ENCODE measurements around the gene STARD7. TPM values are rescaled to one million over a fixed set of nuclear protein-coding genes. Genes with fewer than 3 reads are reported as not detected.
A peak's percentile ranks its signal among the peaks of the same experiment; 100 is the strongest.

STARD7 gene
- total RNA-seq, 1 donor = 170 TPM

GRCh38 chr2:96245609-96246390 lies 37.2 kb upstream of the STARD7 start:
- peak; percentile 84 for DNase-seq (ENCODE audit: low read depth)
- no peak for TF ChIP-seq CTCF (IDR thresholded peaks at IDR 0.05; ENCODE audit: insufficient read depth, low read length)
- no peak overlapping the region for H3K4me3 ChIP-seq (ENCODE audit: low read depth, low read length)

DNA sequence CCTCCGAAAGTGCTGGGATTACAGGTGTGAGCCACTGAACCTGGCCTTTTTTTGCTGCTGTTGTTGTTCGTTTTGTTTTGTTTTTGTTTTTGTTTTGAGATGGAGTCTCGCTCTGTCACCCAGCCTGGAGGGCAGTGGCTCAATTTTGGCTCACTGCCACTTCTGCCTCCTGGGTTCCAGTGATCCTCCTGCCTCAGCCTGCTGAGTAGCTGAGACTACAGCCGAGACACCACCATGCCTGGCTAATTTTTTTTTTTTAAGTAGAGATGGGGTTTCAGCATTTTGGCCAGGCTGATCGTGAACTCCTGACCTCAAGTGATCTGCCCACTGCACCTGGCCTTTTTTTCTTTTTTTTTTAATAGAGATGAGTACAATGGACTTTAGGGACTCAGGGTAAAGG lies 35.2 kb upstream of the STARD7 start:
- no peak for DNase-seq (ENCODE audit: low read depth)
- no peak for TF ChIP-seq CTCF (IDR thresholded peaks at IDR 0.05; ENCODE audit: insufficient read depth, low read length)
- H3K4me3 ChIP-seq (ENCODE audit: low read depth, low read length) = no peak overlapping the region

DNA sequence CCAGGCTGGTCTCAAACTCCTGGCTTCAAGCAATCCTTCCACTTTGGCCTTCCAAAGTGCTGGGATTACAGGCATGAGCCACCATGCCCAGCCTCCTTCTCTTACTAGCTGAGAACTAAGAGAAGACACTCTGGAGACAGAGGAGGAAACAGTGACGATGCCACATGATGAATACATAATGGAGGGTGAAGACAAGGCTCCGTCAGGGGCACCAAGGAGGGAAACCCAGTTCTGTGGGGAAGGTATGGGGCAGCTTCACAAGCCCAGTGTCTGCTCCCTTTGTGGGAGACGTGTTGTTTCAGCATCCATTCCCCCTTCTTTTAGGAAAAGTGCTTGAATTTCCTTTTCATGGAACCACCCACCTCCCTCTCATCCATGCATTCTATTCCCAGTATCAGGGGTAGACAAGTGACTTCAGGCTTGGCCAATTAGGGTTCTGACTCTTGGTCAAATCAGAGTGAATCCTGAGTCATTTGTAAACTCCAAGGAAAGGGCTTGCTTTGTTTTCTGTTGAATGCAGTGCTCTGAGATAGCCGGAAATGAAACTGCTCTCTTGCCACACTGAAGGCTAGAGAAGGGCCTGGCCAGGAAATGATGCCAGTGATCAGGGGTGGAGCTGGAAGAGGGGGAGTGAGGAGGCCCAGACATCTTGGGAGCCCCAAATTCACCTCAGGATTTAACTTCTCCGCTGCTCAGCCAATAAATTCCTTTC lies 33.4 kb upstream of the STARD7 start:
- peak; percentile 84 for DNase-seq (ENCODE audit: low read depth)
- H3K4me3 ChIP-seq (ENCODE audit: low read depth, low read length) = no peak overlapping the region
- no peak for TF ChIP-seq CTCF (IDR thresholded peaks at IDR 0.05; ENCODE audit: insufficient read depth, low read length)

GRCh38 chr2:96241227-96241626 lies 32.6 kb upstream of the STARD7 start:
- no peak for DNase-seq (ENCODE audit: low read depth)
- no peak for TF ChIP-seq CTCF (IDR thresholded peaks at IDR 0.05; ENCODE audit: insufficient read depth, low read length)
- H3K4me3 ChIP-seq (ENCODE audit: low read depth, low read length) = no peak overlapping the region

DNA sequence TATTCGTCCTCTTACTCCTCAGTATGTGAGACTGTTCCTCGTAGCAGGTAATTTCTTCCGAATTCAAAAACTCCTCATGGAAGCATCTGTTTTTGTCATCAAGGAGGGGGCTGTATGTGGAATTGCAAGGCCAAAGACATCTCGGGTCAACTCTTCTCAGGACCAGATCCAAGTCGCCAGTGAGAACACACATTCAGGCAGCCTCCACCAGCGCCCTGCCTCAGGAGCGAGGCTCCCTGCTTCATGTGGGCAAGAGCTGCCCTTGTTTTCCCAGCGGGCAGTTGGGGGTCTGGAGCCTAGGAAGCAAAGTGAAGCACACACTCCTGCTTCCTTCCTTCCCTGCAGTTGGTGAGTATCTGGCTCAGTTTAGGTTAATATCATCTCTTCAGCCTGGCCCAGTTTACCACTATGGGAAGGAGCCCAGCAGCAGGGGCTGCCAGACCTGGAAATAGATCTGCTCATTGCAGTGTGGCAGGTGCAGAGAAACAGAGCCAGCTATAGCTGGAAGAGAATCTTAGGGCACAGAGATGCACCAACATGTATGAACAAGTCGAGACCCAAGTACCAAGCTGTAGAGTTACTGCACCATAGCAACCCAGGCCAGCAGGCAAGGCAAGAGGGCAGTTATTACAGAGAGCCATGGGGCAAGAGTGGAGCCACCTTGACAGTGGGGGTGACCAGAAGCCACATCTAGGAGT lies 31.9 kb upstream of the STARD7 start:
- no peak overlapping the region for H3K4me3 ChIP-seq (ENCODE audit: low read depth, low read length)
- DNase-seq (ENCODE audit: low read depth) = no peak
- no peak for TF ChIP-seq CTCF (IDR thresholded peaks at IDR 0.05; ENCODE audit: insufficient read depth, low read length)

- TF ChIP-seq CTCF (IDR thresholded peaks at IDR 0.05; ENCODE audit: insufficient read depth, low read length) = no peak
- no peak for DNase-seq (ENCODE audit: low read depth)
- H3K4me3 ChIP-seq (ENCODE audit: low read depth, low read length) = no peak overlapping the region
Measured at GRCh38 chr2:96239745-96240264, 31.2 kb upstream of the STARD7 start.

All from fibroblast of the aortic adventitia (primary cell).